ENCODE measurements around the gene CNNM4.

Gene CNNM4

GRCh38 chr2:96729748-96730147 is 31.0 kb upstream of the CNNM4 start:
- Histone ChIP-seq H4K20me1 (ENCODE audit: low read depth, low read length) (no peaks in the 10 kb centered on the region), H3K4me2 (ENCODE audit: low read depth, low read length, poor library complexity, severe bottlenecking) (no peak overlapping the region), H3K36me3 (ENCODE audit: low read length) (peaks cover 4% of the 10 kb centered on the region; the same call in 1 of the 2 replicates), H3F3A (ENCODE audit: insufficient read depth) (no peaks in the 10 kb centered on the region), H2AFZ (ENCODE audit: low read depth, low read length, severe bottlenecking) (no peak overlapping the region), H3K9me3 (ENCODE audit: insufficient read depth, low read length) (no peaks in the 10 kb centered on the region), H3K9me2 (replicated peaks; ENCODE audit: insufficient read depth, low read length) (no peaks in the 10 kb centered on the region), H3K9ac (ENCODE audit: low read length) (no peak overlapping the region), H3K27ac (ENCODE audit: low read depth, low read length) (no peak overlapping the region), H3K27me3 (ENCODE audit: low read length) (no peaks in the 10 kb centered on the region), H3K4me3 (ENCODE audit: insufficient read depth, low read length, poor library complexity, severe bottlenecking) (no peak overlapping the region), H3K79me2 (ENCODE audit: insufficient read depth, low read length) (no peaks in the 10 kb centered on the region)
- TF ChIP-seq, protein P1, sequence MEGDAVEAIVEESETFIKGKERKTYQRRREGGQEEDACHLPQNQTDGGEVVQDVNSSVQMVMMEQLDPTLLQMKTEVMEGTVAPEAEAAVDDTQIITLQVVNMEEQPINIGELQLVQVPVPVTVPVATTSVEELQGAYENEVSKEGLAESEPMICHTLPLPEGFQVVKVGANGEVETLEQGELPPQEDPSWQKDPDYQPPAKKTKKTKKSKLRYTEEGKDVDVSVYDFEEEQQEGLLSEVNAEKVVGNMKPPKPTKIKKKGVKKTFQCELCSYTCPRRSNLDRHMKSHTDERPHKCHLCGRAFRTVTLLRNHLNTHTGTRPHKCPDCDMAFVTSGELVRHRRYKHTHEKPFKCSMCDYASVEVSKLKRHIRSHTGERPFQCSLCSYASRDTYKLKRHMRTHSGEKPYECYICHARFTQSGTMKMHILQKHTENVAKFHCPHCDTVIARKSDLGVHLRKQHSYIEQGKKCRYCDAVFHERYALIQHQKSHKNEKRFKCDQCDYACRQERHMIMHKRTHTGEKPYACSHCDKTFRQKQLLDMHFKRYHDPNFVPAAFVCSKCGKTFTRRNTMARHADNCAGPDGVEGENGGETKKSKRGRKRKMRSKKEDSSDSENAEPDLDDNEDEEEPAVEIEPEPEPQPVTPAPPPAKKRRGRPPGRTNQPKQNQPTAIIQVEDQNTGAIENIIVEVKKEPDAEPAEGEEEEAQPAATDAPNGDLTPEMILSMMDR (IDR thresholded peaks at IDR 0.05; ENCODE audit: insufficient read depth, low read length, poor library complexity, severe bottlenecking), result no peak
- no peak for TF ChIP-seq EZH2phosphoT487 (conservative IDR thresholded peaks at IDR 0.05; ENCODE audit: low read length)

GRCh38 chr2:96730212-96730611 is 30.5 kb upstream of the CNNM4 start:
- no peak overlapping the region for H3K4me3 ChIP-seq (ENCODE audit: insufficient read depth, low read length, poor library complexity, severe bottlenecking)
- no peaks in the 10 kb centered on the region for H4K20me1 ChIP-seq (ENCODE audit: low read depth, low read length)
- TF ChIP-seq EZH2phosphoT487 (conservative IDR thresholded peaks at IDR 0.05; ENCODE audit: low read length), result no peak
- TF ChIP-seq, protein P1 (IDR thresholded peaks at IDR 0.05; ENCODE audit: insufficient read depth, low read length, poor library complexity, severe bottlenecking), result no peak
- no peaks in the 10 kb centered on the region for H3K79me2 ChIP-seq (ENCODE audit: insufficient read depth, low read length)
- no peaks in the 10 kb centered on the region for H3K27me3 ChIP-seq (ENCODE audit: low read length)
- no peaks in the 10 kb centered on the region for H3F3A ChIP-seq (ENCODE audit: insufficient read depth)
- peaks cover 4% of the 10 kb centered on the region; the same call in 1 of the 2 replicates for H3K36me3 ChIP-seq (ENCODE audit: low read length)
- H3K9me3 ChIP-seq (ENCODE audit: insufficient read depth, low read length), result no peaks in the 10 kb centered on the region
- H3K9me2 ChIP-seq (replicated peaks; ENCODE audit: insufficient read depth, low read length), result no peaks in the 10 kb centered on the region
- no peak overlapping the region for H3K27ac ChIP-seq (ENCODE audit: low read depth, low read length)
- no peak overlapping the region for H3K4me2 ChIP-seq (ENCODE audit: low read depth, low read length, poor library complexity, severe bottlenecking)
- H3K9ac ChIP-seq (ENCODE audit: low read length), result no peak overlapping the region
- H2AFZ ChIP-seq (ENCODE audit: low read depth, low read length, severe bottlenecking), result no peak overlapping the region

- H4K20me1 ChIP-seq (ENCODE audit: low read depth, low read length), result no peaks in the 10 kb centered on the region
- no peaks in the 10 kb centered on the region for H3F3A ChIP-seq (ENCODE audit: insufficient read depth)
- 0 out of 2 replicates have a peak, but pooled peaks cover under 1% of the 10 kb centered on the region for H3K79me2 ChIP-seq (ENCODE audit: insufficient read depth, low read length)
- H3K9ac ChIP-seq (ENCODE audit: low read length), result no peak overlapping the region
- no peaks in the 10 kb centered on the region for H3K36me3 ChIP-seq (ENCODE audit: low read length)
- no peak overlapping the region for H2AFZ ChIP-seq (ENCODE audit: low read depth, low read length, severe bottlenecking)
- H3K9me2 ChIP-seq (replicated peaks; ENCODE audit: insufficient read depth, low read length), result no peaks in the 10 kb centered on the region
- H3K4me3 ChIP-seq (ENCODE audit: insufficient read depth, low read length, poor library complexity, severe bottlenecking), result no peak overlapping the region
- no peak overlapping the region for H3K4me2 ChIP-seq (ENCODE audit: low read depth, low read length, poor library complexity, severe bottlenecking)
- TF ChIP-seq, protein P1 (IDR thresholded peaks at IDR 0.05; ENCODE audit: insufficient read depth, low read length, poor library complexity, severe bottlenecking), result no peak
- TF ChIP-seq EZH2phosphoT487 (conservative IDR thresholded peaks at IDR 0.05; ENCODE audit: low read length), result no peak
- no peaks in the 10 kb centered on the region for H3K27me3 ChIP-seq (ENCODE audit: low read length)
- no peak overlapping the region for H3K27ac ChIP-seq (ENCODE audit: low read depth, low read length)
- H3K9me3 ChIP-seq (ENCODE audit: insufficient read depth, low read length), result no peaks in the 10 kb centered on the region
Observed at GRCh38 chr2:96733931-96734330, 26.8 kb upstream of the CNNM4 start.

All from SU-DHL-6 (cell line).